Measurements from ENCODE around the gene ESR2. TPM values are rescaled to one million over a fixed set of nuclear protein-coding genes. Genes with fewer than 3 reads are reported as not detected.

Gene ESR2
- polyA plus RNA-seq (2013, experiment 1 of 2): 0.10 TPM
- polyA plus RNA-seq (2013, experiment 2 of 2): 0.22 TPM

GRCh38 chr14:64293976-64294671, at the start of gene ESR2:
Gene ESR2 (minus strand): TSS chr14:64294371. CDS start chr14:64282985, 11,386 bp downstream.
- H3K4me2 ChIP-seq (ENCODE audit: low read length, poor library complexity, severe bottlenecking): peak within 1 kb of the TSS; percentile 81
- H2AFZ ChIP-seq (ENCODE audit: low read depth, low read length): peak within 1 kb of the TSS; percentile 68
- no peak within 1 kb of the TSS for H2BK120ac ChIP-seq (ENCODE audit: low read depth, low read length)
- peak within 1 kb of the TSS in 1 of 2 experiments; percentile 31 for H2BK12ac ChIP-seq (ENCODE audit: low read length in 2 of 2)
- H4K8ac ChIP-seq (ENCODE audit: low read length): peak within 1 kb of the TSS; percentile 39
- H4K91ac ChIP-seq (ENCODE audit: low read length): no peak within 1 kb of the TSS
- no peak within 1 kb of the TSS for H3K4ac ChIP-seq (ENCODE audit: low read depth in 1 of 2, low read length in 2 of 2)
- H3K18ac ChIP-seq (ENCODE audit: low read depth in 1 of 2, low read length in 2 of 2): peak within 1 kb of the TSS in 1 of 2 experiments; percentile 61
- peak within 1 kb of the TSS; percentile 52 for H3K9ac ChIP-seq (ENCODE audit: low read length)
- H3K23ac ChIP-seq (ENCODE audit: low read length in 2 of 2): peak within 1 kb of the TSS in 1 of 2 experiments; percentile 93
- peaks cover 11% of the 10 kb centered on the region for H3K4me1 ChIP-seq (ENCODE audit: control insufficient read depth, insufficient read depth, low read depth, low read length)
- H3K27me3 ChIP-seq (ENCODE audit: control insufficient read depth in 1 of 2, insufficient read depth in 1 of 2, low read length in 2 of 2): peaks cover 0 to 59% of the 10 kb centered on the region in 2 experiments
- H3K79me1 ChIP-seq (replicated peaks; ENCODE audit: low read length, poor library complexity, severe bottlenecking): peaks cover 4% of the 10 kb centered on the region
- H3K4me3 ChIP-seq (ENCODE audit: insufficient read depth in 1 of 2, low read depth in 1 of 2, low read length in 2 of 2): peak within 1 kb of the TSS; percentile 70 to 76
- no peaks in the 10 kb centered on the region for H3K36me3 ChIP-seq (ENCODE audit: control insufficient read depth in 1 of 2, insufficient read depth in 2 of 2, low read depth in 1 of 2, low read length in 2 of 2)
- no peaks in the 10 kb centered on the region for H3K9me3 ChIP-seq (ENCODE audit: control insufficient read depth, low read length)
- peak within 1 kb of the TSS in 1 of 2 experiments; percentile 64 for H3K14ac ChIP-seq (ENCODE audit: low read length in 2 of 2)
- peak within 1 kb of the TSS; percentile 60 for H2BK15ac ChIP-seq (ENCODE audit: low read depth, poor library complexity, severe bottlenecking)
- 4% methylated on average over 46 of the region's 49 CpGs for WGBS
- peak; percentile 60 for DNase-seq
- peak within 1 kb of the TSS; percentile 68 for H2AK5ac ChIP-seq (ENCODE audit: low read length, severe bottlenecking)
- no peak within 1 kb of the TSS for H3K27ac ChIP-seq (ENCODE audit: low read length, poor library complexity, severe bottlenecking)
- no peak within 1 kb of the TSS for H2BK5ac ChIP-seq (ENCODE audit: low read depth, low read length, poor library complexity, severe bottlenecking)

GRCh38 chr14:64340560-64341196, 46.5 kb upstream of the ESR2 start:
- Histone ChIP-seq H2BK15ac (ENCODE audit: low read depth, poor library complexity, severe bottlenecking) (no peak overlapping the region), H3K79me1 (replicated peaks; ENCODE audit: low read length, poor library complexity, severe bottlenecking) (peaks cover 6% of the 10 kb centered on the region), H3K9me3 (ENCODE audit: control insufficient read depth, low read length) (peaks cover 11% of the 10 kb centered on the region), H3K23ac (ENCODE audit: low read length in 2 of 2) (no peak overlapping the region), H2BK120ac (ENCODE audit: low read depth, low read length) (no peak overlapping the region), H3K27ac (ENCODE audit: low read length, poor library complexity, severe bottlenecking) (no peak overlapping the region), H4K8ac (ENCODE audit: low read length) (no peak overlapping the region), H2AFZ (ENCODE audit: low read depth, low read length) (no peak overlapping the region), H3K27me3 (ENCODE audit: control insufficient read depth in 1 of 2, insufficient read depth in 1 of 2, low read length in 2 of 2) (no peaks in the 10 kb centered on the region), H4K91ac (ENCODE audit: low read length) (no peak overlapping the region), H3K4me2 (ENCODE audit: low read length, poor library complexity, severe bottlenecking) (no peak overlapping the region), H2BK5ac (ENCODE audit: low read depth, low read length, poor library complexity, severe bottlenecking) (no peak overlapping the region), H2AK5ac (ENCODE audit: low read length, severe bottlenecking) (no peak overlapping the region), H3K18ac (ENCODE audit: low read depth in 1 of 2, low read length in 2 of 2) (no peak overlapping the region), H3K14ac (ENCODE audit: low read length in 2 of 2) (no peak overlapping the region), H3K9ac (ENCODE audit: low read length) (no peak overlapping the region), H3K4me3 (ENCODE audit: insufficient read depth in 1 of 2, low read depth in 1 of 2, low read length in 2 of 2) (no peak overlapping the region), H2BK12ac (ENCODE audit: low read length in 2 of 2) (no peak overlapping the region), H3K4ac (ENCODE audit: low read depth in 1 of 2, low read length in 2 of 2) (no peak overlapping the region), H3K36me3 (ENCODE audit: control insufficient read depth in 1 of 2, insufficient read depth in 2 of 2, low read depth in 1 of 2, low read length in 2 of 2) (no peaks in the 10 kb centered on the region), H3K4me1 (ENCODE audit: control insufficient read depth, insufficient read depth, low read depth, low read length) (no peaks in the 10 kb centered on the region)
- WGBS: 98% methylated on average over 7 of the region's 8 CpGs
- no peak for DNase-seq

DNA sequence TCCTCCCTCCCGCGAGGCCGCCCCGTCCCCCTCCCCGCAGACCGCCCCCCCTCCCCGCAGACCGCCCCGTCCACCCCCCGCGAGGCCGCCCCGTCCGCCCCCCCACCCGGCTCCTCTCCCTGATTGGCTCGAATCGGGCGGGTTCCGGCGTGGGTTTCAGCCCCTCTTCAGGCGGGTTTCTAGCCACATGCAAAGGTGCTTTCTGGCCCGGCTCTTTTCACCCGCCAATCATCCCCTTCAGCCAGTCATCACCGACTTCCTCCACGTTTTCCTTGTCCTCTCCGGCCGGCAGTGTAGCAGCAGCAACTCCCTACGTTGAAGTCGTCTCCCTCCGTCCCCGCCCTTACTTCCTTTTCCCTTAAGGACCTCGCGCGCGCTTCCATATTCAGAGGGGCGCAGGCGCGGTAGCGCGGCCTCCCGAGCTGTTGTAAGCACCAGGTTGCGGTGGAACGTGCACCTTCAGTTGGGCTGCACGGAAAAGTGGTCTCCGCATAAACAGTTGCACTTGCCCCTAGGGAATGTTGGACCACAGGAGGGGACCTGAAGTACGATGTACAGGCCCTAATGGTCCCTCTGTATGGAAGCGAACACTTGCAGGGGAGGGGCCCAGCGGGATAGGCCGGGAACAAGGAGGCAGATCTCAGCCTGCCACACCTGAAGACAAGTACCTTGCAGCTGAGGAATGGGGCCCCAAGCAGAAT, 44.6 kb upstream of the ESR2 start:
- Histone ChIP-seq H3K18ac (ENCODE audit: low read depth in 1 of 2, low read length in 2 of 2) (peak overlapping the region in 1 of 2 experiments; percentile 63), H2AK5ac (ENCODE audit: low read length, severe bottlenecking) (no peak overlapping the region), H2BK15ac (ENCODE audit: low read depth, poor library complexity, severe bottlenecking) (peak overlapping the region; percentile 74), H2BK5ac (ENCODE audit: low read depth, low read length, poor library complexity, severe bottlenecking) (no peak overlapping the region), H4K8ac (ENCODE audit: low read length) (peak overlapping the region; percentile 88), H2BK12ac (ENCODE audit: low read length in 2 of 2) (no peak overlapping the region), H3K4ac (ENCODE audit: low read depth in 1 of 2, low read length in 2 of 2) (peak overlapping the region in 1 of 2 experiments; percentile 26), H2AFZ (ENCODE audit: low read depth, low read length) (peak overlapping the region; percentile 32), H3K4me2 (ENCODE audit: low read length, poor library complexity, severe bottlenecking) (peak overlapping the region; percentile 47), H3K23ac (ENCODE audit: low read length in 2 of 2) (no peak overlapping the region), H3K4me1 (ENCODE audit: control insufficient read depth, insufficient read depth, low read depth, low read length) (no peaks in the 10 kb centered on the region), H3K36me3 (ENCODE audit: control insufficient read depth in 1 of 2, insufficient read depth in 2 of 2, low read depth in 1 of 2, low read length in 2 of 2) (no peaks in the 10 kb centered on the region), H3K27me3 (ENCODE audit: control insufficient read depth in 1 of 2, insufficient read depth in 1 of 2, low read length in 2 of 2) (no peaks in the 10 kb centered on the region), H3K27ac (ENCODE audit: low read length, poor library complexity, severe bottlenecking) (peak overlapping the region; percentile 73), H2BK120ac (ENCODE audit: low read depth, low read length) (peak overlapping the region; percentile 27), H3K9me3 (ENCODE audit: control insufficient read depth, low read length) (peaks cover 11% of the 10 kb centered on the region), H3K9ac (ENCODE audit: low read length) (peak overlapping the region; percentile 81), H3K4me3 (ENCODE audit: insufficient read depth in 1 of 2, low read depth in 1 of 2, low read length in 2 of 2) (peak overlapping the region; percentile 75 to 91), H3K79me1 (replicated peaks; ENCODE audit: low read length, poor library complexity, severe bottlenecking) (peaks cover 6% of the 10 kb centered on the region), H4K91ac (ENCODE audit: low read length) (no peak overlapping the region), H3K14ac (ENCODE audit: low read length in 2 of 2) (no peak overlapping the region)
- WGBS: 1% methylated on average over 38 of the region's 49 CpGs
- peak; percentile 98 for DNase-seq
